Uterus (tissue), 2 donors: ENCODE results near the gene NSL1.

Experiments
- CTCF ChIP-seq, 4 experiments: fragments of 200-600 bp in 2 of 4; fragments of 450-650 bp in 2 of 4; sonication (generic) in 2 of 4; IDR thresholded peaks; one replicate each; pipeline ENCODE4 v1.5.1; 2016 to 2019; ENCODE audit warnings: antibody characterized with exemption in 4 of 4, mild to moderate bottlenecking in 2 of 4, moderate library complexity in 1 of 4
- POLR2A ChIP-seq, 2 donors: fragments of 450-650 bp; IDR thresholded peaks; one replicate each; pipeline ENCODE4 v1.6.1; 2016; ENCODE audit warnings: antibody characterized with exemption in 2 of 2, mild to moderate bottlenecking in 1 of 2, moderate library complexity in 1 of 2

- TF ChIP-seq POLR2A (IDR thresholded peaks at IDR 0.05) (no peak), CTCF (IDR thresholded peaks at IDR 0.05) (no peak)
These were observed 100.7 kb downstream of the NSL1 start for GRCh38 chr1:212690816-212691403.
